Trophoblast cell (in vitro differentiated cells and primary cell): Measurements from ENCODE around the gene PEA15.

ENCODE experiments used
- DNase-seq, 2 donors: peaks; one replicate each; pipeline ENCODE4 v3.0.0-alpha.2; 2016
- H2AFZ ChIP-seq: 2 replicates; pipeline ENCODE4 v1.6.1; 2013; ENCODE audit warnings: low read length, moderate library complexity, mild to moderate bottlenecking; ENCODE audit not compliant: insufficient read depth, poor library complexity
- H2AK5ac ChIP-seq: 2 replicates; pipeline ENCODE4 v1.6.1; 2013; ENCODE audit warnings: mild to moderate bottlenecking, low read length
- H2BK120ac ChIP-seq: 2 replicates; pipeline ENCODE4 v1.6.1; 2013; ENCODE audit warnings: low read length, mild to moderate bottlenecking, moderate library complexity; ENCODE audit not compliant: insufficient read depth, poor library complexity
- H2BK12ac ChIP-seq: 2 replicates; pipeline ENCODE4 v1.6.1; 2013; ENCODE audit warnings: mild to moderate bottlenecking, low read length, moderate library complexity
- H2BK5ac ChIP-seq: 2 replicates; pipeline ENCODE4 v1.6.1; 2013; ENCODE audit warnings: low read length, low read depth, moderate library complexity, mild to moderate bottlenecking; ENCODE audit not compliant: poor library complexity
- H3K14ac ChIP-seq: 2 replicates; pipeline ENCODE4 v1.6.1; 2013; ENCODE audit warnings: mild to moderate bottlenecking, low read length
- H3K18ac ChIP-seq: 2 replicates; pipeline ENCODE4 v1.6.1; 2013; ENCODE audit warnings: mild to moderate bottlenecking, low read length
- H3K23ac ChIP-seq: 2 replicates; pipeline ENCODE4 v1.6.1; 2013; ENCODE audit warnings: low read length
- H3K27ac ChIP-seq: 2 replicates; pipeline ENCODE4 v1.5.1; 2013; ENCODE audit warnings: low read depth, mild to moderate bottlenecking, inconsistent platforms, low read length, moderate library complexity
- H3K27me3 ChIP-seq: 2 replicates; pipeline ENCODE4 v1.6.1; 2013; ENCODE audit warnings: inconsistent platforms, mild to moderate bottlenecking, low read length, moderate library complexity; ENCODE audit not compliant: insufficient read depth
- H3K36me3 ChIP-seq, 2 experiments: 1 replicate in 1 of 2; 2 replicates in 1 of 2; pipeline ENCODE4 v1.6.1; 2013; ENCODE audit warnings: low read length in 2 of 2, mild to moderate bottlenecking in 2 of 2, moderate library complexity in 1 of 2; ENCODE audit not compliant: insufficient read depth in 2 of 2, control insufficient read depth in 1 of 2
- H3K4ac ChIP-seq: 2 replicates; pipeline ENCODE4 v1.6.1; 2013; ENCODE audit warnings: low read depth, mild to moderate bottlenecking, low read length, moderate library complexity
- H3K4me1 ChIP-seq, 2 experiments: 1 replicate in 1 of 2; 2 replicates in 1 of 2; pipeline ENCODE4 v1.6.1; 2013; ENCODE audit warnings: low read length in 2 of 2, mild to moderate bottlenecking in 2 of 2, moderate library complexity in 1 of 2; ENCODE audit not compliant: insufficient read depth in 2 of 2, control insufficient read depth in 1 of 2
- H3K4me2 ChIP-seq: 2 replicates; pipeline ENCODE4 v1.6.1; 2013; ENCODE audit warnings: inconsistent platforms, mild to moderate bottlenecking, low read length, moderate library complexity
- H3K4me3 ChIP-seq: 2 replicates; pipeline ENCODE4 v1.5.1; 2013; ENCODE audit warnings: mild to moderate bottlenecking, low read depth, low read length, inconsistent platforms
- H3K79me1 ChIP-seq: one replicate; pipeline ENCODE4 v1.6.1; 2013; ENCODE audit warnings: low read length
- H3K79me2 ChIP-seq: 2 replicates; pipeline ENCODE4 v1.6.1; 2013; ENCODE audit warnings: low read length, mild to moderate bottlenecking; ENCODE audit not compliant: control insufficient read depth, insufficient read depth, poor library complexity
- H3K9ac ChIP-seq: 2 replicates; pipeline ENCODE4 v1.6.1; 2013; ENCODE audit warnings: mild to moderate bottlenecking, low read length
- H3K9me3 ChIP-seq: 2 replicates; pipeline ENCODE4 v1.6.1; 2013; ENCODE audit warnings: low read depth, mild to moderate bottlenecking, control low read depth, inconsistent platforms, low read length; ENCODE audit not compliant: insufficient read depth
- H4K12ac ChIP-seq: 2 replicates; pipeline ENCODE4 v1.6.1; 2013; ENCODE audit warnings: low read depth, mild to moderate bottlenecking, low read length, moderate library complexity
- H4K8ac ChIP-seq: 2 replicates; pipeline ENCODE4 v1.6.1; 2013; ENCODE audit warnings: low read depth, mild to moderate bottlenecking, low read length, moderate library complexity
- H4K91ac ChIP-seq: one replicate; pipeline ENCODE4 v1.6.1; 2013; ENCODE audit warnings: low read depth, mild to moderate bottlenecking, low read length, moderate library complexity
- WGBS: extraction: QIAGEN DNeasy Blood & Tissue Kit; methylation state at CpG from one replicate; pipeline ENCODE4 v1.1.7; 2013; ENCODE audit warnings: missing lambda C conversion rate; ENCODE audit not compliant: insufficient read length, insufficient coverage; ENCODE audit errors: extremely low coverage; 5-methylcytosine and 5-hydroxymethylcytosine counted together

Gene PEA15

GRCh38 chr1:160247053-160247452 lies 41.9 kb downstream of the PEA15 start:
- no peak overlapping the region for H3K9ac ChIP-seq
- no peak overlapping the region for H2BK5ac ChIP-seq
- H2BK12ac ChIP-seq = no peak overlapping the region
- H3K79me2 ChIP-seq = no peaks in the 10 kb centered on the region
- H3K36me3 ChIP-seq = peaks cover 5% of the 10 kb centered on the region in 2 experiments
- H3K18ac ChIP-seq = no peak overlapping the region
- no peaks in the 10 kb centered on the region for H3K9me3 ChIP-seq
- DNase-seq = no peak
- H2AFZ ChIP-seq = no peak overlapping the region
- no peak overlapping the region for H3K27ac ChIP-seq
- no CpG with 5 or more reads among the region's 1 CpG for WGBS
- H3K4me1 ChIP-seq = no peaks in the 10 kb centered on the region
- H3K4ac ChIP-seq = no peak overlapping the region
- H3K4me3 ChIP-seq = no peak overlapping the region
- no peaks in the 10 kb centered on the region for H3K27me3 ChIP-seq
- H4K91ac ChIP-seq = no peak overlapping the region
- H4K12ac ChIP-seq = no peak overlapping the region
- no peak overlapping the region for H3K23ac ChIP-seq
- H4K8ac ChIP-seq = no peak overlapping the region
- no peaks in the 10 kb centered on the region for H3K79me1 ChIP-seq
- H3K14ac ChIP-seq = no peak overlapping the region
- no peak overlapping the region for H3K4me2 ChIP-seq
- no peak overlapping the region for H2AK5ac ChIP-seq
- no peak overlapping the region for H2BK120ac ChIP-seq

GRCh38 chr1:160251011-160251410 lies 45.8 kb downstream of the PEA15 start:
- no peak for DNase-seq
- H3K9ac ChIP-seq = no peak overlapping the region
- H3K27me3 ChIP-seq = no peaks in the 10 kb centered on the region
- H2BK120ac ChIP-seq = no peak overlapping the region
- H3K79me1 ChIP-seq = no peaks in the 10 kb centered on the region
- H3K27ac ChIP-seq = no peak overlapping the region
- no peak overlapping the region for H3K18ac ChIP-seq
- no peak overlapping the region for H3K4me3 ChIP-seq
- no peak overlapping the region for H2AK5ac ChIP-seq
- H4K91ac ChIP-seq = no peak overlapping the region
- H2BK5ac ChIP-seq = no peak overlapping the region
- no peaks in the 10 kb centered on the region for H3K9me3 ChIP-seq
- H3K36me3 ChIP-seq = peaks cover 7 to 11% of the 10 kb centered on the region in 2 experiments
- H3K14ac ChIP-seq = no peak overlapping the region
- H3K79me2 ChIP-seq = no peaks in the 10 kb centered on the region
- no peak overlapping the region for H4K8ac ChIP-seq
- no peak overlapping the region for H3K4me2 ChIP-seq
- no peak overlapping the region for H2AFZ ChIP-seq
- H3K23ac ChIP-seq = no peak overlapping the region
- H3K4ac ChIP-seq = no peak overlapping the region
- H4K12ac ChIP-seq = no peak overlapping the region
- H3K4me1 ChIP-seq = no peaks in the 10 kb centered on the region
- no peak overlapping the region for H2BK12ac ChIP-seq

GRCh38 chr1:160251687-160252526 lies 46.7 kb downstream of the PEA15 start:
- H3K4ac ChIP-seq = no peak overlapping the region
- H3K9ac ChIP-seq = no peak overlapping the region
- no peak overlapping the region for H4K91ac ChIP-seq
- no peaks in the 10 kb centered on the region for H3K9me3 ChIP-seq
- H2BK5ac ChIP-seq = no peak overlapping the region
- no peak overlapping the region for H2AFZ ChIP-seq
- no peak overlapping the region for H4K8ac ChIP-seq
- H4K12ac ChIP-seq = no peak overlapping the region
- H3K18ac ChIP-seq = no peak overlapping the region
- DNase-seq = peak; percentile 57 to 85
- H2BK12ac ChIP-seq = no peak overlapping the region
- peaks cover 7 to 11% of the 10 kb centered on the region in 2 experiments for H3K36me3 ChIP-seq
- no CpG with 5 or more reads among the region's 5 CpGs for WGBS
- H3K4me2 ChIP-seq = no peak overlapping the region
- H3K27me3 ChIP-seq = no peaks in the 10 kb centered on the region
- H2AK5ac ChIP-seq = no peak overlapping the region
- no peak overlapping the region for H3K14ac ChIP-seq
- H2BK120ac ChIP-seq = no peak overlapping the region
- no peak overlapping the region for H3K4me3 ChIP-seq
- no peak overlapping the region for H3K23ac ChIP-seq
- H3K79me2 ChIP-seq = no peaks in the 10 kb centered on the region
- H3K4me1 ChIP-seq = no peaks in the 10 kb centered on the region
- no peaks in the 10 kb centered on the region for H3K79me1 ChIP-seq
- H3K27ac ChIP-seq = no peak overlapping the region

GRCh38 chr1:160255781-160256300 lies 50.7 kb downstream of the PEA15 start:
- Histone ChIP-seq H4K91ac (no peak overlapping the region), H3K4me3 (no peak overlapping the region), H2BK12ac (no peak overlapping the region), H3K79me2 (no peaks in the 10 kb centered on the region), H3K27ac (no peak overlapping the region), H3K4ac (no peak overlapping the region), H3K18ac (no peak overlapping the region), H3K9ac (no peak overlapping the region), H2AK5ac (no peak overlapping the region), H4K12ac (no peak overlapping the region), H2BK5ac (no peak overlapping the region), H2AFZ (no peak overlapping the region), H3K27me3 (no peaks in the 10 kb centered on the region), H3K4me2 (no peak overlapping the region), H3K23ac (no peak overlapping the region), H3K36me3 (peaks cover 7 to 9% of the 10 kb centered on the region in 2 experiments), H3K4me1 (no peaks in the 10 kb centered on the region), H3K9me3 (no peaks in the 10 kb centered on the region), H3K14ac (no peak overlapping the region), H4K8ac (no peak overlapping the region), H3K79me1 (no peaks in the 10 kb centered on the region), H2BK120ac (no peak overlapping the region)
- no CpG with 5 or more reads among the region's 4 CpGs for WGBS
- no peak for DNase-seq
